ENCODE measurements around the gene PDSS2.
"Not testable (repeated sequence)": the region's sequence is repeated elsewhere in the genome, so short reads cannot be mapped to it uniquely, and the experiment has no call there.

Gene PDSS2

DNA sequence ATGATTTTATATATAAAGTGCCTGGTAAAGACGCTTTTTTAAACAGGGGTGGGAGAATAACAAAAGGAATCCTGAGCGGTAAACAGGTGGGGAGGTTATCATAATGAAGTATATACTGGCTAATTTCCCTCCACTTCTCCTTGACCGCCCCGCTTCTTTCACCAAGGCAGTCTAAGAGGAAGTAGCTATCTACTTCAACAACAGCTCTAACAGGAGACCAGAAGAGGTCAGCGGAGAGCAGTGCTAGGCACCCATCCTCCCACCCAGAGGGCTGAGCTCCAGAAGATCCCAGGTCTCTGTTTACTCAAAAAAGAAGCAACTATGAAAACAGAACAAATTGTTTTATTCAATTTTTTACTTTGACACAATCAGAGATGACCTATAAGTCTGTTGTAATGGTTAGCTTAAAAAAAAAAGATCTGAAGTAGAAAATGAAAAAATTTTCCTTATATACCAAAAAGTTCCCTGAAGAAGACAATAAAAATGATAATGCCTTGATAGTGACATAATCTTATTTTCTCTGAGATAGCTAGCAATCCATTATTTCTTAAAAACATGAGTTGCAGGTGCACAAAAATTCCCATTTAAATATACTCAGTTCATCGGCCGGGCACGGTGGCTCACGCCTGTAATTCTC lies 141.1 kb downstream of the PDSS2 start:
- DNase-seq, result peak; percentile 68

DNA sequence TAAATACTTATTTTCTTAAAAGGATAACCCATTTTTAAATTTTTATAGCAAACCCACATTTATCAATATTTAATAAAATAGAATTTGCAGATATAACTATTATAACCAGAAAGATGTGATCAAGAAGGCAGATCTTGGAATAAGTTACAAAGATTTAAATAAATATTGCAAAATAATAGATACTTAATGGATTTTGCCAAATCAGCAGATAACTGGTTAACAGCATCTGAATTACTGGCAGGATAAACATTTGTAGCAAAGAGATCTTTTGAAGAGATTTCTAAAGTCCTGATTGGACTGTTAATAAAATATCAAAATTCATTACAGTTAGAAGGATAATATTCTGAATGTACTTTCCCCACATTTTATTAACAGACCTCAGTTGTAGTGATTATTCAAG lies 144.2 kb downstream of the PDSS2 start:
- DNase-seq, result no peak

DNA sequence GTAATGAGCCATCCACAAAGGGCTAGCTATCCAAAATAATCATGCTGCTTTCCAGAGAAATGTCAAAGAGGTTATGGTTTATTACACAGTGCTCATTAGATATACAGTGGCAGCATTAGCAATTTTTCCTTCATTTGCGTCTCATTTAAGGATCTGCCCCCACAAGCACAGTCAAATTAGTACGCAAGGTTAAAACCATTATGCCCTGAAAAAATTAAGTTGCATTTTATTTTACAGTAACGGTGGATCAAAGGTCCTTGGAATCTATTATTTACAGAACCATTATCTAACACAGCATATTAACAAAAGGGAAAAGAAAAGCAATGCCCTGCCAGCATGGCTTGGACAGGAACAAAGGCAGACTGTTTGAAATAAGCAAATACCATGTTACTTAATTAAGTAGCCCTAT lies 144.8 kb downstream of the PDSS2 start:
- DNase-seq, result no peak

DNA sequence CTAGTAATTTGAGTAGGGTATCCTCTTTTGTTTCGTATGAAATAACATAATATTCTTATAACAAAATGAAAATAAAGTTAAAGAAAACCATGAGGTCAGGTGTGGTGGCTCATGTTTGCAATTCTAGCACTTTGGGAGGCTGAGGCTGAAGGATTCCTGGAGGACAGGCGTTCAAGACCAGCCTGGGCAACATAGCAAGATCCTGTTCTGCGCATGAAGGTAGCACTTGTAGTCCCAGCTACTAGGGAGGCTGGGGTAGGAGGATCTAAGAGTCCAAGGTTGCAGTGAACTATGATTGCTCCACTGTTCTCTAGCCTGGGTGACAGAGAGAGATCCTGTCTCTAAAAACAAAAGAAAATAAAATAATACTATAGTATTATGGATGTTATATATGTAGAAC lies 145.6 kb downstream of the PDSS2 start:
- DNase-seq, result no peak

DNA sequence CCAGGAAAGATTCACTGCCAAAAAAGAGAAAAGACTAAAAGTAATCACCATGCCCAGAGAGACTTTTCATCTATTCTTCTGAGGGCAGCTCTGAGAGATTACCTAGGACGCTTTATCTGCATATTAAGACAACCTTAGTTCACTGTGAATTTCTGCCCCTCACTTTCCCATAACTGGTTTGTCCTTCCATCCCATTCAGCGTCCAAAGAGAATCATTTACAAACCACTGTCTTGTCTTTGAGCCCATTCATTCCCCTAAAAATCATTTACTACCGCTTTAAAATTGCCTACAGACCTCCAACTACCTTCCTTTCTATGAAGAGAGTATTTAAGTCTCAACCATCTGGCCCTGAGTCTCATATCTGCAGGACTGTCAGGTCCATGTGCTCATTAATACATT lies 149.0 kb downstream of the PDSS2 start:
- no peak for DNase-seq

DNA sequence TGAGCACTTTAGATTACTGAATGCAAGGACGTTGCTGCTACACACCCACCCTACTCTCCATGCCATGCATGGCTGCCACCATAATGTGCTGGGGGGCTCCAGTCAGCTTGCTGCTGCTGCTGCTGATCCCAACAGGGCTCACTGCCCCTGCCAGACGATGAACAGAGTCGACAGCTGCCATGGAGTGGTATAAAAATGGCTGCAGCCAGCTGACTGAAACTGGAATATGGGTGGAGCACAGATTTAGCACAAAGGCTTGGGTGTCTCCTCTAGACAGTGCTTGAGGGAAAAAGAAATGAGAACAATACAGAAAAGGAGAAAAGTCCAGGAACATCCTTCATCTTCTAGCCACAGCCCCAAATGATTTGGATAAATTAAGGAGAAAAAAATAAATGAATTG lies 150.7 kb downstream of the PDSS2 start:
- no peak for DNase-seq

GRCh38 chr6:107305994-107306393 lies 153.4 kb downstream of the PDSS2 start:
- not testable (repeated sequence) for DNase-seq

- DNase-seq, result no peak
Measured at GRCh38 chr6:107305391-107305790, 154.0 kb downstream of the PDSS2 start.

DNA sequence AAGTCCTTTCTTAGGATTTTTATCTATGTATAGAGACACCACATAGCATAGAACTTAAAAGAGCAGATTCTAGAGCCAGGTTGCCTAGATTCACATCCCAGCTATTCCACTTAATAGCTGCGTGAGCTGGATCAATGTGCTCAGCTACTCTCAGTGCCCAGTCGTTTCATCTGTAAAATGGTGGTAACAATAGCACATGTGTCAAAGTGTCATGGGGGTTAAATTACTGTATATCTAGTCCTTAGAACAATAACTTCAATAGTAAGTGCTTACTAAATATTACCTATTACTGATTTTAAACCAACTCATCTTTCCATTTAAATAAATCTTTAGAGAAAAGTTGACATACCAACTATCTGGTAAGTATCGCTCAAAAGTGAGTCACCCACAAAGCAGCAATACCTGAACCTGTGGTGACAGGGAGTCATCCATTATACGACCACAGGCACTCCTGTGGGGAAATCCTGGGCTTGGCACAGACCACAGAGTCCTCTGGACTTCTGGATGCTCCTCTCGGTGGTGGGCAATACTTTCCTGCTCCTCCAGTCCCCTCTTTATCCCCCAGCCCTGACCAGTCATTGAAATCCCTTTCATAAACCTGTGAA lies 154.8 kb downstream of the PDSS2 start:
- peak; percentile 37 for DNase-seq

GRCh38 chr6:107293350-107293749 lies 166.0 kb downstream of the PDSS2 start:
- no peak for DNase-seq

- no peak for DNase-seq
Measured at GRCh38 chr6:107292715-107293271, 166.6 kb downstream of the PDSS2 start.

GRCh38 chr6:107290491-107290890 lies 168.9 kb downstream of the PDSS2 start:
- DNase-seq, result peak; percentile 7

GRCh38 chr6:107289258-107289657 lies 170.1 kb downstream of the PDSS2 start:
- DNase-seq, result not testable (repeated sequence)

DNA sequence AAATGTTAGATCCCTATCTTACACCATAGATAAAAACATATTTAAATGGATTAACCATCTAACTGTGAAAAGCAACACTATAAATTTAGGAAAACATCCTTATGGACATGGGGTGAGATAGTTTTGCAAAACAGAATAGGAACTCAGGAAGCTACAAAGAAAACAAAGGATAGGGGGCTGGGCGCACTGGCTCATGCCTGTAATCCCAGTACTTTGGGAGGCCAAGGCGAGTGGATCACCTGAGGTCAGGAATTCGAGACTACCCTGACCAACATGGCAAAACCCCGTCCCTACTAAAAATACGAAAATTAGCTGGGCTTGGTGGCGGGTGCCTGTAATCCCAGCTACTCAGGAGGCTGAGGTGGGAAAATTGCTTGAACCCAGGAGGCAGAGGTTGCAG lies 173.7 kb downstream of the PDSS2 start:
- DNase-seq, result not testable (repeated sequence)

DNA sequence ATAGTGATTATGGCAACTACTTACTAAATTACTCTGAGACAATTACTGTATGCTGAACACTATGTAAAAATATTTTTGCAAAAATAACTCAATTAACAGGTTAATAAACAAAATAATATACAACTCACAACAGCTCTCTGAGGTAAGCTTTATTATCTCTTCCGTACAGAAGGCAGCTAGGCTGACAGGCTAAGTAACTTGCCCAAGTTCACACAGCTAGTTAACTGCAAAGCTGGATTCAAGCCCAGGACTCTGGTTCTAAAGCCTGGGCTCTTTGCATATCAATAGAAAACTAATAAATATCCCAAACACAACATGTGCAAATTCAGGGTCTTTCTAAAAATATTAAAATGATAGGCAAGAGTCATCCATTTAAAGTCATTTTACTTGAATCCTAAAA lies 174.6 kb downstream of the PDSS2 start:
- DNase-seq, result no peak

- DNase-seq, result no peak
Measured at GRCh38 chr6:107280791-107281190, 178.6 kb downstream of the PDSS2 start.

- not testable (repeated sequence) for DNase-seq
Measured at GRCh38 chr6:107280001-107280400, 179.4 kb downstream of the PDSS2 start.

GRCh38 chr6:107275330-107275865 lies 184.0 kb downstream of the PDSS2 start:
- DNase-seq, result peak; percentile 16

GRCh38 chr6:107274288-107274687 lies 185.1 kb downstream of the PDSS2 start:
- DNase-seq, result no peak

- DNase-seq, result no peak
Measured at GRCh38 chr6:107272246-107272645, 187.1 kb downstream of the PDSS2 start.

DNA sequence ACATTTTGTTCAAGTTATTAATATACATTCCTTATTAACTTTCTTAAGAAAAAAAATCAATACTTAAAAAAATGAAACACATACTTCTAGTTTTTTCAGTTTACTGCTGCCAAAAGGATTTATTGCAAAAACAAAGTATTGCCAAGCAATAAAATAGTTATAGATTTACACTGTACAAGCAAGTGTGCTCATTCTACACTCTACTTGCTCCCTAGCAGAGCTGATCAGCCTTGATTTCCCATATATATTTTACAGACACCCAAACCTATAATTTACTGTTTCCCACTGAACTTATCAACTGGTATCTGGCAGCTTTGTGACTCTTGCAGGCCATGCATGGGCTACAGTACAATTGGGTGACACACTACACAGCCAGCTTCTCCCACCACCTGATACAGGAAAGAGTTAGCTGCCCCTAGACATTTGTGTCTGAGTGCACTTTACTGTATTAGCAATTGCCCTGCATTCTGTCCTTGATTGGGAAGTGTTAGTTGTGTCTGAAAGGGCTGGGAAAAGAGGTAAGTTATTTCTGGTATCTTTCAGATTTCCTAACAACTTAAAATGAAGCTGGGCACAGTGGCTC lies 188.1 kb downstream of the PDSS2 start:
- no peak for DNase-seq

GRCh38 chr6:107267634-107268033 lies 191.7 kb downstream of the PDSS2 start:
- DNase-seq, result no peak

DNA sequence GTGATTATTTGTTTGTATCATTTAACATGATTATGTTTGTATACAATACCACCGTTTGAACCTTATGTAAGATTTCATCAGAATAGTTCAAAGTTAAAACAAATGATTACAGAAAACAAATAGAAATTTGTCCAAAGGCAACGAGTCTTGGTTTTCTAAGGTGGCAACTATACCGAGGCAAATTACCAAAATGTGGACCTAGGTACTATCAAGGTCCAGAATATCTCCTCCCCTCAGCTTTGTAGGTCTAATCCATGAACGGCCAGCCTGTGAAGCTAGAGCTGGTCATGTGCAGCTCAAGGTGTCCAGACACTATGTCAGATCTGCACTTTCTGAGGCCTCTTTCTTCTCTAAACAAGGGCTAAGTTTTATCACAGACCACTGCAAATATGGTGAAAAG lies 192.4 kb downstream of the PDSS2 start:
- DNase-seq, result no peak

DNA sequence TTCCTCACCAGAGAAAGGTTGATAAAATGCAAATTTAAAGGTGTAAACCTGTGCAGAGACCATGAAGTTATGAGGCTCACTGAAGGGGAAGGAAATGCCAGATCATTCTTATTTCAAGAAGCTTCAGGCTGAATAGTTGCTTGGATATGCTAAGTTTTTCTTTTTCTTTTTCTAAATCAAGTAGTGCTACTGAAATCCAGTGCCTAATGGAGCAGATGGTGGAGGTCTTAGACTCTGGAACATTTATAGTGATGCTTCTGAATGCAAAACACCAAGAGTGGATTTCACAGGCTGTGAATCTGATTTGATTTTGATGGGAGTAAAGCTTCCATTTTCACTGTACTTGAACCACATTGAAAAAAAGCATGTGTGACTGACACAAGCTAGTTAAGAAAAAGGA lies 192.8 kb downstream of the PDSS2 start:
- DNase-seq, result no peak
